HG03442 (cell line): Measurements from ENCODE around the gene SETBP1.

Source experiments
- ATAC-seq: cut with Tn5 transposase; IDR thresholded peaks from one replicate; pipeline ENCODE4 v1.9.1; 2021; ENCODE audit warnings: mild to moderate bottlenecking, moderate library complexity; ENCODE audit not compliant: unreplicated experiment

Gene SETBP1

DNA sequence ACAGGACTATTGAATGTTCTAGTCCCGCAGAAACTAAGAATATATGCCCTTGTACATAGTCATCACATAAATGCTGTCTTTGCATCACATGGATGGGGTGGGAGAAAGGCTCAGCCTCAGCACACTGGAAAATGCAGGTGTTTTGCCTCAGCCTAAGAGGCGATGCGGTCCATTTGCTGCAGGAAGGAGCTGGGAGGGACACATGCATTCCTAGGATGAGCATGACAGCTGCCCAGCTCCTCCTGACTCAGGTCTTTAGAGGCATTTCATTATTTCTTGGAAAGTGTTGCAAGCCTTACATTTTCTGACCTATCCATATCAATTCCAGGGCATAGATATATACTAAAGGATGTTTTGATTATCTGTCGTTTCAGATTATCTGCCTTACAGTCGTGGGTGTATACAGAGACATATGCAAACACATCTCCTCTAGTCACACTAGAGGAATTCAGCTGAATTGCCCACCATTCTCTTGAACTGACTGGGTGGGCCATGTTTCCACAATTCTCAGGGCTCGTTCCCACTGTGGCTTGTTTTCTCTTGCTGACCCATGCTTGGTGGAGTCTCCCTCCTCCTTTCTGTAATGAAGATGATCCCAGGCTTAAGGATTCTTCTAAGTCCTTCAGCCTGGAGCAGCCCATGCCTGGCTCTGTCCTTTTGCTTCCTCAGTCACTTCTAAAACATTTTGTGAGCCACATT lies 156.9 kb downstream of the SETBP1 start:
- ATAC-seq, result no peak

DNA sequence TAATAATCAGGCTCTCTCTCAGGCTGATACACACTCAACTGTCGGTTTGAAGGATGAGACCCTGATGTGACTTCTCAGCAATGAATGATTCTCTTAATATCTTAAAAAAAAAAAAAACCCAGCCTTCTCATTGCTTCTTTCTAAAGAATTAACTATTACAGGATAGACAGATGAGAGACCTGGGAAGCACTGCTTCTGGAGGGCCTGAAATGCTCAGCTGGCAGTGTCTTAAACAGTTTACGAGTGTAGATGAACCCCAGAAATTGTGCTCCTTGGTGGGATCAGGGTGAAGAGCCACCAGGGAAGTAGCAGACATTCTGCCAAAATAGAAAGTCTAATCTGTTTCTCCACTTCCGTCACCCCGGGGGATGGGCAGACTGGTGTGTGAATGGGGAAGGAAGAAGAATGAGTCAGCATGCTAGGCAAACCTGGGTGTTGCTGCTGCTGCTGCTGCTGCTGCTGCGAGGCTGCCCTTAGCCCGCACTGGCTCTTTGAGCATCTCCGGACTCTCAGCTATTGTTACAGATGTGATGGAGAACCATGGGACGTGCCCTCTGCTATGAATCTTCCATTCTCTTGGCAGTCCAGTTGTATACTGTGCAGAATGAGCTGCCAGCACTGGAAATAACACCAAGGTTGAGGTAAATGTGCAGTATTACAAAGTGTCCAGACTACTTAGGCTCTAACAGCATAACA lies 158.4 kb downstream of the SETBP1 start:
- peak; percentile 99 for ATAC-seq

DNA sequence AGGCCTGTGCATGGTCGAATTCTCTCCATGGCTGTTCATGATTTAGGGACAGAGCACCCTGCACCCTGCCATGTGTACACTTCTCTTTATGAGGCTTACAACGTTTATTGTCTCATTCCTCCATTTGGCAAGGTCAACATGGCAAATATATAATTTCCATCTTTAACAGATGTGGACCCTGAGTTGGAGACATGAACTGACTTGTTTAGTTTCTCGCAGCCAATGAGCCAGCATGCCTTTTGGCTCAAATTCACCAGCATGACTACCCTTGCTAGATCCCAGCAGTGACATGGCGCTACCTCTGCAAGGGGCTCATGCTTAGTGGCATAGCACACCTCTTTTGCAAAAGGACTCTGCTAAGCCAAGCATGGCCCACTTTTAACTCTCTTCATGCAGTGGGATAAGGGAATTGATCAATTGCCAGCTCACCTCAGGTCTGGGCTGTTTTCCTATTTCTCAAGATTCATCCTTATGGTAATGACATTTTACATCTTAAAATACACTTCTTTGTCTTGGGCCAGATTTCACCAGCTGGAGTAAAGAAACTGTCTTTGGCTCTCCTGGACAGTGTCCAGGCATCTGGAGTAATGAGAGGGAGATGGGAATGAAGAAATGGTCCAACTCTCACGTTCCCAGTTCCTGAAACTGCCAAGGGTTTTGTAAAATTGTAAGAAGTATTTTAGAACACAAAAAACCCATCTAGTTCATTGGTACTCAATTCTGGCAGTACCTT lies 159.5 kb downstream of the SETBP1 start:
- ATAC-seq, result no peak

DNA sequence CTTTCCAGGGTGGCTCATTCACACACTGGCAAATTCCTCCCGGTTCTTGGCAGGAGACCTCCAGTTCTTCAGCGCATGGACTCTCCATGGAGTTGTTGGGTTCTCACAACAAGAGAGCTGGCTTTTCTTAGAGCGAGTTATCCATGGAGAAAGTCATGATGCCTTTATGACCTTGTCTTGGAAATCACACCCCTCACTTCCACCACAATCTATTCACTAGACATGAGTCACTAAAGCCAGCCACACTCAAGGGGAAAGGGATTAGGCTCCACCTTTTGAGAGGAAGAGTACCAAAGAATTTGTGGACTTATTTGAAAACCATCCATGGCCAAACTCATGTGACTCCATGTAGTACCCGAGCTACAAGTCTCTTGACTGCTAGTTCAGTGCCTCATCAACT lies 160.5 kb downstream of the SETBP1 start:
- no peak for ATAC-seq

DNA sequence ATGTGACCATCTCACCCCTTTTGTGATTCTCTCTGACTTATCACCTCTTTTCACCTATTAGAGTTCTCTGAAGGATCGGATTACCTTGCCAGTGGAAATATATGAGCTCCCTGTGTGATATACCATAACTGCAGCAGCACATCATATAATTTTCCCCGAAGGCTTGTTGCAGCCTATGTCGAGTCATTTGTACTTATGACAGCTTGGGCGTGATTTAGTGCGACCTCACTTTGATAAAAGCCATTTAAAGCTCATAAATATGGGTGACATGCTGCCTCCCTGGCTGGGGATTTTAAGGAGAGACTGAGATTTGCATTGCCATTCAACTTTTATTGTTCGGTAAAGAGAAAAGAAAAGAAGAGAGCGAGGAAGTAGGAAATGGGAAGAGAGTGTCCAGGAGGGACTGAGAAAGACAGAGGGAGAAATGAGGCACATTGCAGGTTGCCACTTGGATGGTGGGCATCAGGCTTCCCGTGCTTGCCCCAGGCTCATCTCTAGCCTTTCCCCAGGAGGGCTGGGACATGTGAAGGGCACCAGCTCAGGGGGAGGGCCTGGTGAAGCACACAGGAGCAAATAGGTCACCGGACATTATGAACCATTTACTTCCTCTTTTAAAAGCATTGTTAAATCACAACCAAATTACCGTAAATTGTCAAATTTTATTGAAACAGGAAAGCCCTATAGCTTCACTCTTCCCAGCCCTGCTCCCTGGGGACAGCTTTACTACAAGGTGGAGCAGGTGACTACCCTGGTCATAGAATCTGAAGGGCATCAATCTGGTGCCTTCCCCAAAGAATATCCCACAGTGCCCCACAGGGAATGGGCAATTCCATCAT lies 161.3 kb downstream of the SETBP1 start:
- no peak for ATAC-seq

DNA sequence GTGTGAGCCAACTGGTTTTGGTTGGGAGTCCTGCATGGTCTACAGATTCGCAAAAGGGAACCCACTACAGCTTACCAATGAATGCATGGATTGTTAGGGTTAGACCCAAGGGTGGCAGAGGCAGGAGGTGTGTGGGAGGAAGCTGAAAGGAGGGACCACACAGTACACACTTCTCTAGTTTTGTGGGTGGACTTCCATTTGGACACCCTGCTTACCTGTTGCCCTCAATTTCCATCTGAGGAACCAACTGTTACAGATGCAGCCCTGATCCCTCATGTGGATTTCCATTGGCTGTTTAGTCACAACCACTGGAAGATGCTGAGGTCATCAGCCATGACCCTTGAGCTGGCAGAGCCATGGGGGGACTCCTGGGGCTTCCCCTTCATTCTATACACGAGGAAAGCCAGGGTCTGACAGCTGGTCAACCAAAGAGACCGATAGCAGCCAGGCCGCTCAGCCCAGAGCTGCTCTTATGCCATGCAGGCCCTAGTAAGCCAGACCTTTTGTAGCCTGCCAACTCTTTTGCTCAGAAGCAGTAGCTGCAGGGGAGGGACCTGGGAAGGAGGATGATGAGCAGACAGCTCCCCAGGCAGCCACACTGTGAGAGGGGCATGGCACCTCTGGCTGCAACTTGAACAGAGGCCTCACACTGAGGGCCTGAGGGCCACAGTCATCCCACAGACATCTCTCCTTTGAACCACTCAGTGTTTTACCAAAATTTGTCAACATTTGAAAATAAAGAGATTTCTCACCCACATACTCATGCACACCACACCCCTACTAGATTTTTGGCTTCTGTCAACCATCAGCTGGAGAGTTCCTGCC lies 162.1 kb downstream of the SETBP1 start:
- no peak for ATAC-seq

DNA sequence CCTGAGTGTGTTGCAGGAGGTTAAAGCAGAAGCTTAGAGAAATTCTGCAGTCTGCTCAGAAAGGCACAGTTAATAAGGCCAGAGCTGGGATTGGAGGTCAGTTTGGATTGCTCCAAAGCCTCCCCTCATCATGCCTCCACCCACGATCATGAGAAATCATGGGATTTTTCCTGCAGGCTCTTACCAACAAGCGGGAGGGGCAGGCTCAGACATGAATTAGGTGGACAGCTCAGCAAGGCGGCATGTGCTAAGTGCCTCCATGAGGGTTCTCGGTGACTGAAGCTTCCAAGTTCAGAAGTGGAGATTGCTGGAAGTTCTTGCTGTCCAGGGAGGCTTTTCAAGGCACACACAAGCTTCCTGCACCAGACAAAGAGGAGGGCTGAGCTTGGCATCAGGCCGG lies 163.8 kb downstream of the SETBP1 start:
- no peak for ATAC-seq

DNA sequence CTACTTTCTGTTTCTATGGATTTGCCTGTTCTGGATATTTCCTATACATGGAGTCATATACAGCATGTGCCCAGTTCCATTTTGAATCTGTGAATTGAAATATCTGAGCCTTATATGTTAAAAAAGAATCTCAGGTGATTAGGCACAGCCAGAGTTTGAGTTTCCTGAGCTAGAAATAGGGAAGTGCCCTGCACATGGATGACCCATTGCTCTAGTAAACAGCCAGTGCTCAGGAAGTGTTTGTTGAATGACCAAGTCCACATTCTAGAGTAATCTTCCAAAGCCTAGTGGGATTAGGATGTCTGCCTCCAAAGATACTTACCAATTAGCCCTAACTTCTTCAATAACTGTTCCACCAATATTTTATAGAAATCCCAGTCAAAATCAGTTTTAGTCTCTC lies 165.8 kb downstream of the SETBP1 start:
- ATAC-seq, result no peak

DNA sequence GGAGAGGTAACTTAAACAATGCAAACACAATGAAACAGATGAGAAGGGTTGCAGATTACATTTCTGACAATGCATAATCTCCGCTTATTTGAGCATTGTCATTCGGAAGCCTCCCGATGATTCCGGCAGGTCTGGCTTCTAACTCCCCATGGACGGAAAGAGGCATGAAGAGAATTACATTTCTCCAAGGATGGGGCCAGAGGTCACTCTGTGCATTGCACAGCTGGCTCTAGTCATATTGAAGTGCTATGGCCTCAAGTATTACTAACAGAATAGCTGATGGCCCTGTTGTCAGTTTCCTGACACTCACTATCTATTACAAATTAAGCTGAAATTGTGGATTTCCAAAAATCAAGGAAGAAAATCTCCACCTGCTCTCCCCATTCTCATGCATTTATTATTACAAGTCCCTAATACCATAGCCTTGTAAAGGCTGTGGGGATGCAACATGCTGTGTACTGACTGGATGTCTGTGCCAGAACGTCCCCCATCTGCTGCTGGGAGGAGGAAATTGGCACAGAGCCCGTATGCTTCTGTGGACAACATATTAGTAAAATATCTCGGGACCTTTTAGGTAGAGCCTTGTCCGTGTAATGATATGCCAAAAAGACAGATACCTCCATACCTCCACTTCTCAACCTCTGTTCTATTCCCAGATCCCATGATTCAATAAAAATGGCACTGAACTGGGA lies 168.1 kb downstream of the SETBP1 start:
- no peak for ATAC-seq

DNA sequence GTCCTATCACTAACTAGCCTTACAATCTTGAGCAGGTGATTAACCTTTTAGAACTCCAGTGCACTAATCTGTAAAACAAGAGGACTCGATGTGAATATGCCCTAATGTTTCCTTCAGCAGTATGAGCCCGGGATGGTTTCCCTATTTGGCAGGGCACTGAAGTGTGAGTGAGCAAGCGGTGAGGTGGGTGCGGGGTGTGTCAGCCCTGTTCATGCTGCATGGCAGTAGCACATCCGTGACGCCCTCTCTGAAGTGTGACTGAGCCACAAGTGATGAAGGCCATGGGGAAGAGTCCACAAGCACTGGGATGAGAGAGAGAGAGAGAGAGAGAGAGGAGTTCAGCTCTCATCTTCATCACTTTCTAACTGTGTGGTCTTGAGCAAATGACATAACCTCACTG lies 168.7 kb downstream of the SETBP1 start:
- no peak for ATAC-seq

DNA sequence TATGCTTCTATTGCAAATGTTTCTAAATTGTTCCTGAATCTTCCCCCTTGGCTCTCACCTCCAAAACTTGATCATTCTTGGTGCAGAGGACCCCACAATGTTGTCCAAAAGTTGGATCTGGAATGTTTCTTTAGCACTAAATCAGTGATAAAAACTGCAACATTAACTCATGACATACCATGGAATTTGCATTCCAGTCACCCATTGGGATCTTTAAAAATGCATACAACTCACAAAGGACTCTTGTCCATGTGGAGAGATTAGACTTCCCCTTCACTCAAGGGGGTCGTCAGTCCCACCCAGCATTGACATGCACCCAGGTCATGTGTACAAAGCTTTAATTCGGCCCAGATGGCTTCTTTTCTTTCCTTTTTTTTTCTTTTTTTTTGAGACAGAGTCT lies 169.3 kb downstream of the SETBP1 start:
- no peak for ATAC-seq

DNA sequence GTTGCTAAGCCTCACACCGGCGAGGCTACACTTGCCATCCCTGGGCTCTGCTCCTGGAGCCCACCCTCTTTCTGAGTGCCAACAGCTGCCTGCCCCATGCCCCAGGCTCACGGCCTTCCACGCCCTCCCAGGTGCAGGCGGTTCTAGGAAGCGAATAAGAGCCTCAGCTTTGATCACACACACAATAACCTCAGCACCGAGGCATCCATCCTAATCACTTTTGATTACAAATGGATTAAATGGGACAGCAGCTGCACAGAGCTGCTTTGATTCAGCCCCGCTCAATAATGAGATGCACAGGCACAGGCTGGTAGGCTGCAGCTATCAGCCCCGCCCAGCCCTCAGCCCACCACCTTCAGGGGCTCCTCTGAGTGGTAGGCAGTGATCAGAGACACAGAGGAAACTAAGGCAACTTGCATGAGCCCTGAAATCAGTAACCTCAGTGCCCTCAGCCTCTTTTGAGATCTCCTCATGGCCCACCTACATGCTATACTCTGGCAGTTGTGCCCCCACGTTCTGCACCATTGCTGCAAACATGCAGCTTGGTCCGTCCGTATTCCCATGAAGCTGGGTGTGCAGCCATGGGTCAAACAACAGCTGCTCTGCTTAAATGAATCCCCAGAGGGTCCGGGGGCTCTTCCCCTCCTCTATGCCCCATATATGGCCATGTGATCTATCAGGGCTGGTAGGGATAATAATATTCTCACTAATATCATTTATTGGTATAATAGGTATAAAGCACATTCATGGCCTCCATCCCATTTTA lies 171.4 kb downstream of the SETBP1 start:
- no peak for ATAC-seq

DNA sequence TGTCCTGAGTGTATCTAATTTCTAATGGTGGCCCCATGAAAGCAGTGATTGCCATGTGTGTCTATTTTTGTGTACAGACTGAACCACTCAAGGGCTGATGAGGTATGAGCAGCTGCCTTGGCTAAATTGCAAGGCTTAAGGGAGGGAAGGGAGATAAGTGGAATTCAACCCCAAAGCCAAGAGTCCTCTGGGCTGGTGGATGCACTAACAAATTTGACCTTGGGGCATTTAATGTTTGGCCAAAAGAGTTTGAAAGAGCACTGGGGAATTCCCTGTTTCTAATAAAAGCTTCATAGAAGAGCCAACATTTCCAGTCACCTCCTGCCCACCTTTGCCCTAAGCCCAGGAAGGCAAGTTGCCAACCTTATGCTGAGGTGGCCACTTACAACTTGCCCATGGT lies 172.1 kb downstream of the SETBP1 start:
- ATAC-seq, result no peak

DNA sequence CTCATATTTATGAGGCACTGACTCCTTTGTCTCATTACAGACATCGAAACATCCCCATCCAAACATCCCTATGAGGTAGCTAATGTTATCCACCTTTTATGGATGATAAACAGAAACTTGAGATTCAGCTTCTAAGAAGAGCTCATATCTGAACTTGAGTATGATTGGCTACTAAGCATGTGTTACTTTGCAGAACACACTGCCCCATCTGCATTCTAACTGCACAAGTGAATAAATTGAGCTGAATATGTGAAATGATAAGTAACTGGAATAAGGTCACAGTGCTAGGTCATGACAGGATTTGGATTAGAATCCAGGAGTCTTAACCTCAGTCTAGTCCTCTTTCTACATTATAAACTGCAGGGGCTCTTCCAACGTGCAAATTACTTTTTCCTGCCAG lies 172.7 kb downstream of the SETBP1 start:
- no peak for ATAC-seq

DNA sequence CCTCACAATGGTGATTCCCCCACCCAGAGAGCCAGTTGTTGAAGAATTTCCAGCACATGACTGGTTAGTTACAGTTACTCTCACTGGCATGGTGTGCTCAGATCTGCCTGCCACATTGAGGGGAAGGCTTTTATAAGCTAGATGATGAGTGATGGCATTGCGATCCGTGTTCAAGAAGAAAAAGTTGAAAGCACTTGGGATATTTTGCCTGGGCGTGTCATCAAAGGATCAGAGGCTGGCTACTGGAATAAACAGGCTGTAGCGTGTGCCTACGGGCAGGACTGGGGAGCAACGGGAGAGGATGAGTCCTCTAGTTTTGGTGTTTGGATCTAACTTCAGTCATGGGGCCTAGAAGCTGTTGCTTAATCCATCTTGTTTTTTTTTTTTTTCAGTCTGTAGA lies 175.0 kb downstream of the SETBP1 start:
- no peak for ATAC-seq

DNA sequence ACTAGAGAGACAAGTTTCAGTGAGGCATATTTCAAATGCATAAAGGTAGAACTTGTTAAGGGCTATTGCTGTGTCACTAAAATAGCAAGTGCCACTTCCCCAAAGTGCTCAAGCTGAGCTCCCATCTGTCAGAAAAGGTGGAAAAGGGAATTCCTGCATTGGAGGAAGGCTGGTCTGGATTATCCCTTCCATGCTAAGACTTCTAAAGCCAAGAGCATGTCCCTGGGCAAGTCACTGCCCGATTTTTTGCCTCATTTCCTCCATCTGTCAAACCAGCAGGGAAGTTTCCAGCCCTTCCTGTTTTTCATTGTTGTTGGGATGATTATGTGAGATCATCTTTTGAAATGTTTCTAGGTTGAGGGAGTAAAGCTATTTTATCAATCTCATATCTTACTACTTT lies 175.5 kb downstream of the SETBP1 start:
- ATAC-seq, result no peak

DNA sequence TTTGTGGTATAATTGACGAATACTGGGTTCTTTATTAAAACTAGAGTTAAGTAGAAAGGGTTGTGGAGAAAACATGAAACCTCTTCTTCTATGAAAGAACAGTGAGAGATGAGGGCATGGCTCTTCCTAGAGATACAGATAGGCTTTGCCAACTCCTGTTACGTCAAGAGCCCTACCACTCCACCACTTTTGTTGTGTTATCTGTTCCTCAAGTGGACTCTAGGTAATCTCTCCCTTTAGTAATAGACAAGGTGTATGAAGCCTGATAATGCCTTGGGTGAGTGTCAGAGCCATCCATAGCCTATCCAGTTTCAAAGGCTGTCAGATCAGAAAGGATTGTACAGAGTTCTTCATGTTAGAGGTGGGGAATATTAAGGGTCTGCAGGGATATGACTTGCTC lies 176.4 kb downstream of the SETBP1 start:
- no peak for ATAC-seq

DNA sequence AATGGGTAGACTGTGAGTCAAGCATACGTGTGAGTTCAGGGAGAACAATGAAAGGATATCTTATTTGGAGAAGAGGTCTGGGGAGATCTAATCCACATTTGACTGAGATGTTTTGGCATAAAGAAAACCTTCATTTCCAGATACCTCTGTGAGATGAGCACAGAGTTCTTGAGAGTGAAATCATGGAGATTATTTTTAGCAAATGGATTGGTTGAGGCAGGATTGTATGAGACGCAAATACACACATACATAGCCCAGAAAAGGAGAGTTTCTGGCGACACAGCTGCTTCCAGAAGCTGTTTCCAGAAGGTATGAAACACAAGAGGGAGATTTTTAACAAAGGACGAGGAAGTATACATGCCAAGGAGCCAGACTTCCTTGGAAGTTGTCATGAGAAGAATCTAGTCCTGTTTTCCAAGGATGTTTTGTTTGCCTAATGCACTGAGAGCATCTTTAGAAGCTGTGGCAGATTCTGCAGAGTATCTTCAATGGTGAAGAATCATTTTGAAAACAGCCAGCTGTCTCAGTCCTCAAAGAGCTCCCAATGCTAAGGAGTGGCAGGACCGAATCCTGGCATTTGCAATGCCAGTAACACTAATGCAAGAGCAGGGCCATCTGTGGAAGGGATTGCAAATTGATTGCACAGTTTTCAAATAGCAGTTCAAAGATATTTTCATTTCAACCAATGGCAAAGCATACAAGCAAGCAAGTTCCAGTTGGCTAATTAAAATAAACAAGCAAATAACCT lies 177.2 kb downstream of the SETBP1 start:
- ATAC-seq, result no peak
